NCI-H446 (cell line): Measurements from ENCODE around the gene STS.
A peak's percentile ranks its signal among the peaks of the same experiment; 100 is the strongest.
"Not testable (repeated sequence)": the region's sequence is repeated elsewhere in the genome, so short reads cannot be mapped to it uniquely, and the experiment has no call there.

ENCODE experiments used
- DNase-seq, 2 experiments: peaks; one replicate each; lab custom pipeline; 2025; lab: John Stamatoyannopoulos, UW

Gene STS

GRCh38 chrX:7143076-7143475 lies 4.4 kb upstream of the STS start:
- DNase-seq: no peak

GRCh38 chrX:7143941-7144525 lies 3.5 kb upstream of the STS start:
- no peak for DNase-seq

- no peak for DNase-seq
Measured at GRCh38 chrX:7145454-7145853, 2.1 kb upstream of the STS start.

- no peak for DNase-seq
Measured at GRCh38 chrX:7146020-7146702, 1.4 kb upstream of the STS start.

GRCh38 chrX:7146703-7147412 lies 654 bp upstream of the STS start:
- DNase-seq: peak in 1 of 2 experiments; percentile 25

- peak; percentile 41 to 90 for DNase-seq
Measured at GRCh38 chrX:7147978-7148854, 704 bp downstream of the STS start, which contains the start of gene PUDP. PUDP (minus strand) TSS chrX:7148153; CDS start chrX:7148113, 40 bp downstream.

GRCh38 chrX:7149411-7149810 lies 1.9 kb downstream of the STS start:
- DNase-seq: no peak

- no peak for DNase-seq
Measured at GRCh38 chrX:7153231-7153630, 5.7 kb downstream of the STS start.

GRCh38 chrX:7154041-7154597 lies 6.6 kb downstream of the STS start:
- DNase-seq: no peak

- no peak for DNase-seq
Measured at GRCh38 chrX:7155163-7155562, 7.7 kb downstream of the STS start.

GRCh38 chrX:7156879-7157278 lies 9.4 kb downstream of the STS start:
- no peak for DNase-seq

- no peak for DNase-seq
Measured at GRCh38 chrX:7158468-7158990, 11.0 kb downstream of the STS start.

- no peak for DNase-seq
Measured at GRCh38 chrX:7159149-7159861, 11.8 kb downstream of the STS start.

GRCh38 chrX:7163146-7163677 lies 15.7 kb downstream of the STS start:
- no peak for DNase-seq

- no peak for DNase-seq
Measured at GRCh38 chrX:7164174-7164573, 16.7 kb downstream of the STS start.

GRCh38 chrX:7168371-7168770 lies 20.9 kb downstream of the STS start:
- no peak for DNase-seq

- no peak for DNase-seq
Measured at GRCh38 chrX:7169627-7170026, 22.1 kb downstream of the STS start.

GRCh38 chrX:7170898-7171297 lies 23.4 kb downstream of the STS start:
- DNase-seq: peak in 1 of 2 experiments; percentile 1

- DNase-seq: not testable (repeated sequence)
Measured at GRCh38 chrX:7178859-7179258, 31.3 kb downstream of the STS start.

GRCh38 chrX:7179446-7179845 lies 31.9 kb downstream of the STS start:
- no peak for DNase-seq

GRCh38 chrX:7184816-7185215 lies 37.3 kb downstream of the STS start:
- DNase-seq: no peak
